GM12891 (cell line): ENCODE data around the gene PTPRD.

ENCODE experiments used
- POLR2A ChIP-seq: IDR thresholded peaks from 2 replicates; pipeline ENCODE4 v1.6.1; 2011; ENCODE audit warnings: low read depth, low read length, control low read depth
- POLR2AphosphoS5 ChIP-seq: IDR thresholded peaks from 2 replicates; pipeline ENCODE4 v1.6.1; 2011; ENCODE audit warnings: low read depth, low read length, control low read depth
- POU2F2 ChIP-seq: IDR thresholded peaks from 2 replicates; pipeline ENCODE4 v1.6.1; 2011; ENCODE audit warnings: low read depth, mild to moderate bottlenecking, control low read depth, low read length, moderate library complexity
- SPI1 ChIP-seq: IDR thresholded peaks from 2 replicates; pipeline ENCODE4 v1.6.1; 2011; ENCODE audit warnings: low read depth, low read length, control low read depth
- TAF1 ChIP-seq: IDR thresholded peaks from 2 replicates; pipeline ENCODE4 v1.6.1; 2011; ENCODE audit warnings: low read depth, low read length, control low read depth

DNA sequence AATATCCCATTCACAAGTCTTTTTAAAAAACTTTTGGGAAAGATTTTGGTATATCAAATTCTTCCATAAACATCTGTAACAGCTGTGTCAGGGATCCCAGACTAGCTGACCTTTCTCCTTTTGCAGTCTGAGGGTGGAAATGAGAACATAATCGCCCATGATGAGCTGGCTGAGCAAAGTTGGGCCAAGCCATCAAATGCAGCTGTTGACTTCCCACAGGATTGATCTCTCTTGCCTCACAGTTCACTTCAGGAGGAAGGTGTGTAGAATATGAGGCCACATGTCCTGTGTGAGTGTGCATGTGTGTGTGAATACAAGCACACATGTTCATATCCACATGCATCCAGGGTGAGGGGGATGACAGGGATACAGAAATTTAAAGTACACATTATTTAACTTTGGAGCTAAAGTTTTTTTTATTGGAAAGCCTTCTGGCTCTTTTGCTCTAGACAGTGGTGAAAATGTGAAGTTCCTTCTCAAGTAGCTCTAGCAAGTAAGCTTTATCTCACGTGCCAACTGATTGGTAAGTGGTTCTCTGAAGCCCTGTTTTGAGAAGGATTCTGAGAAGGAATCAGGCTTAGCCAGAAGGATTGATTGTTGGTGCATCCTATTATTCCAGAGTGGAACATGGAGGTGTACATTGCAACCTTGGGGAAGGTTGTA, 2344.5 kb downstream of the PTPRD start:
- TF ChIP-seq TAF1 (no peak), POLR2A (no peak), POLR2AphosphoS5 (no peak), SPI1 (no peak), POU2F2 (no peak)
